HUES64 (cell line): ENCODE data around the gene MAN2B2.
"Not testable (repeated sequence)": the region's sequence is repeated elsewhere in the genome, so short reads cannot be mapped to it uniquely, and the experiment has no call there.

Source experiments
- H3K27ac ChIP-seq: 2 replicates; pipeline ENCODE4 v1.7.0; 2013; ENCODE audit warnings: low read depth, low read length, inconsistent platforms
- H3K27me3 ChIP-seq: 2 replicates; pipeline ENCODE4 v1.6.1; 2013; ENCODE audit warnings: mild to moderate bottlenecking, low read length; ENCODE audit not compliant: insufficient read depth
- H3K36me3 ChIP-seq: 2 replicates; pipeline ENCODE4 v1.6.1; 2013; ENCODE audit warnings: mild to moderate bottlenecking, low read length; ENCODE audit not compliant: insufficient read depth
- H3K4me1 ChIP-seq: 2 replicates; pipeline ENCODE4 v1.6.1; 2013; ENCODE audit warnings: mild to moderate bottlenecking, low read length, moderate library complexity; ENCODE audit not compliant: insufficient read depth
- H3K4me3 ChIP-seq: 2 replicates; pipeline ENCODE4 v1.5.1; 2013; ENCODE audit warnings: mild to moderate bottlenecking, low read length, moderate library complexity
- H3K9ac ChIP-seq: 2 replicates; pipeline ENCODE4 v1.6.1; 2013; ENCODE audit warnings: mild to moderate bottlenecking, low read depth, low read length
- H3K9me3 ChIP-seq: 2 replicates; pipeline ENCODE4 v1.6.1; 2013; ENCODE audit warnings: low read depth, low read length; ENCODE audit not compliant: insufficient read depth
- WGBS: fragments of 150-250, 120-280 bp; methylation state at CpG from one replicate; pipeline ENCODE4 v1.1.7; 2013; ENCODE audit warnings: missing lambda C conversion rate; 5-methylcytosine and 5-hydroxymethylcytosine counted together

MAN2B2 gene

DNA sequence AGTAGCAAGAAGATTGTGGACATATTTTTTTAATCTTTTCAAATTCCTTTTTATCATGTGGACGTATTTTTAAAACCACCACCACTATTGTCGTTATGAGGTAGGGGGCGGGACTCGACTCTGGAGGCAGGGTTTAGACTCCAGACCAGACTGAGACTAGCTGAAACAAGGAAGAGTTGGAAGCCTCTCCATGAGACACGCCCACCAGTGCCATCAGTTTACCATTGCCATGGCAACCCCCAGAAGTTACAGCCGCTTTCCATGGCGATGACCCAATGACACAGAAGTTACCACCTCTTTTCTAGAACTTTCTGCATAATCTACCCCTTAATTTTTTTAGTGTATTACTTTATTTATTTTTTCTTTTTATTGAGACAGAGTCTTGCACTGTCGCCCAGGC lies 74.2 kb downstream of the MAN2B2 start:
- no peak overlapping the region for H3K9ac ChIP-seq

DNA sequence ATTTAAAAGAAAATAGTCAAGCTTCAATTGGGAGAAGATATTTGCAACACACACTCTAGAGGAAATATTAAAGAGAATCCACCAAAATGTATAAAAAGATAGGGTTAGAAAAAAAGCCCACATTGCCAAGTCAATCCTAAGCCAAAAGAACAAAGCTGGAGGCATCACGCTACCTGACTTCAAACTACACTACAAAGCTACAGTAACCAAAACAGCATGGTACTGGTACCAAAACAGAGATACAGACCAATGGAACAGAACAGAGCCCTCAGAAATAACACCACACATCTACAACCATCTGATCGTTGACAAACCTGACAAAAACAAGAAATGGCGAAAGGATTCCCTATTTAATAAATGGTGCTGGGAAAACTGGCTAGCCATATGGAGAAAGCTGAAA lies 79.2 kb downstream of the MAN2B2 start:
- not testable (repeated sequence) for H3K27ac ChIP-seq, H3K9me3 ChIP-seq, H3K4me3 ChIP-seq, H3K36me3 ChIP-seq, H3K9ac ChIP-seq, H3K4me1 ChIP-seq
- peaks cover 16% of the 10 kb centered on the region for H3K27me3 ChIP-seq
- no CpG with 5 or more reads among the region's 3 CpGs for WGBS

More for the DNA sequence above, 74.2 kb downstream of the MAN2B2 start:
- Histone ChIP-seq H3K27me3 (no peaks in the 10 kb centered on the region), H3K27ac (no peak overlapping the region), H3K4me3 (no peak overlapping the region), H3K36me3 (no peaks in the 10 kb centered on the region), H3K4me1 (no peaks in the 10 kb centered on the region), H3K9me3 (no peaks in the 10 kb centered on the region)
- WGBS = 95% methylated on average over 8 of the region's 8 CpGs

DNA sequence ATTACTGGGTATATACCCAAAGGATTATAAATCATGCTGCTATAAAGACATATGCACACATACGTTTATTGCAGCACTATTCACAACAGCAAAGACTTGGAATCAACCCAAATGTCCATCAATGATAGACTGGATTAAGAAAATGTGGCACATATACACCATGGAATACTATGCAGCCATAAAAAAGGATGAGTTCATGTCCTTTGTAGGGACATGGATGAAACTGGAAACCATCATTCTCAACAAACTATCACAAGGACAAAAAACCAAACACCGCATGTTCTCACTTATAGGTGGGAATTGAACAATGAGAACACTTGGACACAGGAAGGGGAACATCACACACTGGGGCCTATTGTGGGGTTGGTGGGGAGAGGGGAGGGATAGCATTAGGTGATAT lies 80.3 kb downstream of the MAN2B2 start:
- H3K4me3 ChIP-seq, H3K36me3 ChIP-seq, H3K9ac ChIP-seq, H3K9me3 ChIP-seq, H3K4me1 ChIP-seq, H3K27ac ChIP-seq: not testable (repeated sequence)
- H3K27me3 ChIP-seq = peaks cover 27% of the 10 kb centered on the region
- 80% methylated on average over 1 of the region's 2 CpGs for WGBS

DNA sequence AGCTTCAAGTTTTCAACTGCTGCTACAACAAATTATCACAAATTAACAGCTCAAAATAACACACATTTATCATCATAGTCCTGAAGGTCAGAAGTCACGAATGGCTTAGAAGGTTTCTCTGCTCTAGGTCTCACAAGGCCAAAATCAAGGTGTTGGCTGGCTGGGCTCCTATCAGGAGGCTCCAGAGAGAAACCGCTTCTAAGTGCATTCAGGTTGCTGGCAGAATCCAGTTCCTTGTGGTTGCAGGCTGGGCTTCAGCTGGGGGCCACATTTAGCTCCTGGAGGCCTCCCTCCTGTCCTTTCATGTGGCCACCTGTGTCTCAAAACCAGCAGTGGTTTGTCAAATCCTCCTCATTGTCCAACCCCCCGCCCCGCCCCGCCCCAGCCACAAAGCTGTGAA lies 80.9 kb downstream of the MAN2B2 start:
- Histone ChIP-seq H3K9ac (no peak overlapping the region), H3K9me3 (no peaks in the 10 kb centered on the region), H3K27ac (no peak overlapping the region), H3K4me1 (0 out of 2 replicates have a peak, but pooled peaks cover 6% of the 10 kb centered on the region), H3K36me3 (no peaks in the 10 kb centered on the region), H3K27me3 (peaks cover 32% of the 10 kb centered on the region), H3K4me3 (no peak overlapping the region)
- 87% methylated on average over 5 of the region's 5 CpGs for WGBS

DNA sequence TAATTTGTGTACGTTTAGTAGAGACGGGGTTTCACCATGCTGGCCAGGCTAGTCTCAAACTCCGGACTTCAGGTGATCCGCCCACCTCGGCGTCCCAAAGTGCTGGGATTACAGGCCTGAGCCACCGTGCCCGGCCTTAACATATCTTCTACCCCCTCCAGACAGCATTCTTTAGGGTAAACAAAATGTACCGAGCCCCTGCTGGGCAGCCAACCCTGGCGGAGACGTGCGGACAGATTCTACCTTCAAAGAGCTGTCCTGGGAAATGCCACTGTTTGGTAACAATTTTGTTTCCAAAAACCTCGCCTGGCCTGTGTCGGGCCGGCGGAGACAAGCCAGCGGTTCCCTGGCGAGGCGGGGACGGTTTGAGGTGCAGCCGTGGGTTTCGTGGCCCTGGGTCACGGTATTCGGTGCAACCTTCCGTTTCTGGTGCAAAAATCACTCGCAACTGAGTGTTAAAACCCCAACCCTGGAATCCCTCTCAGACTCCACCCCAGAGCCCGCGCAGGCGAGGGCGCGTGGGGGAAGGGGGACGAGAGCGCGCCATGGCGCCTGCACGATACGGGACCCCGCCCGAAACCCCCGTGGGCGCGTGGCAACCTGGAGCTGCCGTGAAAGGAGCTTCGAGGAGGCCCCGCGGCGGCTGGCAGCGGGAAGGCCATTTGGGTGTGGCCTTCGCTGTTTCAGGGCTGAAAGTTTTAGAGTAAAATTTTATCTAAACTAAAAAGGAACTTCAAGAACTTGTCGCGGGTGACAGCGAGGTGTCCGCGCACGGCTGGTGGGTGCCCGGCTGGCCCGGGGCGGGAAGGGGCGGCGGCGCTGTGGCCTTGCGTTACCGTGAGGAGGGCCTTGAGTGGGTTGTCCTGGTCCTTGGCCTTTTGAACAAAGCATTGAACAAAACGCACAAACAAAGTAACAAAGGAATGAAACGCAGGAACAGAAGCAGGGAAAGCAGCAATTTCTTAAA lies 82.5 kb downstream of the MAN2B2 start:
- peaks cover 36% of the 10 kb centered on the region for H3K27me3 ChIP-seq
- H3K4me3 ChIP-seq = no peak overlapping the region
- WGBS = 92% methylated on average over 65 of the region's 65 CpGs
- 0 out of 2 replicates have a peak, but pooled peaks cover 6% of the 10 kb centered on the region for H3K4me1 ChIP-seq
- H3K9me3 ChIP-seq = no peaks in the 10 kb centered on the region
- H3K36me3 ChIP-seq = no peaks in the 10 kb centered on the region
- H3K9ac ChIP-seq = no peak overlapping the region
- H3K27ac ChIP-seq = no peak overlapping the region

DNA sequence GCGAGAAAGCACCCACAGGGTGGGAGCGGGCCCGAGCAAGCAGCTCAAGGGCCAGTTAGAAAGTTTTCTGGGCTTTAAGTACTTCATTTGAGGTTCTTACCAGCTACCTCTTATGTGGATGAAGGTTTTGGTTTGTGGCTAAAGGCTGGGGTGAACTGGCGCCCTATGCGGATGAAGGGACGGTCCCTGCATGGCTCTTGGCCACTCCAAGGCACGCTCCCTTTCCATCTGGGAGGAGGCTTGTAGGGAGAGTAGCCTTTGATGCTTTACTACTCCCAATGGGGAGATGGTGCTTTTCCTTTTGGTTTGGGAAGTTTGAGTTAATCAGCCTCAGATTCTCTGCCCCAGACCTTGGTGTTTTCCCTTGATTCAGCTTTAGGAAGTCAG lies 83.2 kb downstream of the MAN2B2 start:
- Histone ChIP-seq H3K36me3 (no peaks in the 10 kb centered on the region), H3K27ac (no peak overlapping the region), H3K9ac (0 out of 2 replicates have a peak overlapping the region, but pooled peaks have one; percentile 47), H3K4me1 (0 out of 2 replicates have a peak, but pooled peaks cover 6% of the 10 kb centered on the region), H3K4me3 (peak overlapping the region; percentile 45), H3K27me3 (peaks cover 43% of the 10 kb centered on the region), H3K9me3 (no peaks in the 10 kb centered on the region)
- 92% methylated on average over 7 of the region's 7 CpGs for WGBS

DNA sequence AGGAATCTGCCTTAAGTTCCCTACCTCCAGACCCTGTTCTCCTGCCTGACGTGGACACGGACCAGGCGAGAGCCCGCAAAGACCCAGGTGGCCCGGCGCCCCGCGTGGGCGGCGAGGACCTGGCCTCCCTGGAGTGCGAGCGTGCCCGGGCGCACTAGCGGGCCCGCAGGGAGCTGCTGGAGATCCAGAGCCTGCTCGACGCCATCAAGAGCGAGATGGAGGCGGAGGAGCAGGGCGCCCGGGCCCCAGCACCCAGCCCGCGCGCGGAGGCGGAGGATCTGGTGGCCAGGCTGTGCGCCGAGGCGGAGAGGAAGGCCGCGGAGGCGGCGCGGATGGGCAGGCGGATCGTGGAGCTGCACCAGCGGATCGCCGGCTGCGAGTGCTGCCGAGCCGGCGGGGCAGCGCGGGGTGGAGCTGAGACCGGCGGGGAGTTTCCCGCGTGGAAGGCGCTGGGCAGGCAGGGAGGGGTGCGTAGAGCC lies 83.6 kb downstream of the MAN2B2 start:
- 24% methylated on average over 51 of the region's 52 CpGs for WGBS
- H3K4me3 ChIP-seq = peak overlapping the region; percentile 45
- H3K9me3 ChIP-seq = no peaks in the 10 kb centered on the region
- H3K36me3 ChIP-seq = no peaks in the 10 kb centered on the region
- 0 out of 2 replicates have a peak overlapping the region, but pooled peaks have one; percentile 47 for H3K9ac ChIP-seq
- H3K4me1 ChIP-seq = 0 out of 2 replicates have a peak, but pooled peaks cover 6% of the 10 kb centered on the region
- H3K27me3 ChIP-seq = peaks cover 47% of the 10 kb centered on the region
- no peak overlapping the region for H3K27ac ChIP-seq

DNA sequence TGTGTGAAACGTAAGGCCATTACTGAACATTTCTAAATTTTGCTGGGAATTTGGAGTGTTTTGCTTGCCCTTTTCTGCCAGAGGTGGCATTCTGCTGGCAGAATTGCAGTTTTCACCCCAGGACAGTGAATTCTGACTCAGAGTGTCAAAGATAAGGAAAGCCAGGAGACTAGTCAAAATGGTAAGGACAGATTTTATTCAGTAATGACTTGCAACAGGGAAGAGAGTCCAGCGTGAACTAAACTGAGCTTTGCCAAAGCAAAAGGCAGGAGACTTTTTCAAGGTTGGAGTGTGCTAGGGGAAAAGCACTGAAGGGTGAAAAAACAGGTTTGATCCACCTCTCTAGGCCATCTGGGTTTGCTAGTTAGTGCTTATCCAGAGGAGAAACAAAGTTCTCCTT lies 84.9 kb downstream of the MAN2B2 start:
- no peak overlapping the region for H3K27ac ChIP-seq
- H3K9ac ChIP-seq = no peak overlapping the region
- 0 out of 2 replicates have a peak, but pooled peaks cover 6% of the 10 kb centered on the region for H3K4me1 ChIP-seq
- 92% methylated on average over 2 of the region's 2 CpGs for WGBS
- H3K4me3 ChIP-seq = no peak overlapping the region
- H3K36me3 ChIP-seq = no peaks in the 10 kb centered on the region
- no peaks in the 10 kb centered on the region for H3K9me3 ChIP-seq
- H3K27me3 ChIP-seq = peaks cover 59% of the 10 kb centered on the region

DNA sequence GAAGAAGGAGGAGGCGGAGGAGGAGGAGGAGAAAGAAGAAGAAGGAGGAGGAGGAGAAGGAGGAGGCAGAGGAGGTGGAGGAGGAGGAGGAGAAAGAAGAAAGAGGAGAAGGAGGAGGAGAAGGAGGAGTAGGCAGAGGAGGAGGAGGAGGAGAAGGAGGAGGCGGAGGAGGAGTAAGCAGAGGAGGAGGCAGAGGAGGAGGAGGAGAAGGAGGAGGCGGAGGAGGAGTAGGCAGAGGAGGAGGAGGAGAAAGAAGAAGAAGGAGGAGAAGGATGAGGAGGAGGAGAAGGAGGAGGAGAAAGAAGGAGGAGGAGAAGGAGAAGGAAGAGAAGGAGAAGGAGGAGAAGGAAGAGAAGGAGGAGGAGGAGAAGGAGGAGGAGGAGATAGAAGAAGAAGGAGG lies 85.4 kb downstream of the MAN2B2 start:
- WGBS = 80% methylated on average over 3 of the region's 3 CpGs
- H3K27me3 ChIP-seq = peaks cover 60% of the 10 kb centered on the region
- no peak overlapping the region for H3K4me3 ChIP-seq
- H3K36me3 ChIP-seq = no peaks in the 10 kb centered on the region
- H3K4me1 ChIP-seq = 0 out of 2 replicates have a peak, but pooled peaks cover 6% of the 10 kb centered on the region
- H3K27ac ChIP-seq = no peak overlapping the region
- no peak overlapping the region for H3K9ac ChIP-seq
- H3K9me3 ChIP-seq = no peaks in the 10 kb centered on the region

DNA sequence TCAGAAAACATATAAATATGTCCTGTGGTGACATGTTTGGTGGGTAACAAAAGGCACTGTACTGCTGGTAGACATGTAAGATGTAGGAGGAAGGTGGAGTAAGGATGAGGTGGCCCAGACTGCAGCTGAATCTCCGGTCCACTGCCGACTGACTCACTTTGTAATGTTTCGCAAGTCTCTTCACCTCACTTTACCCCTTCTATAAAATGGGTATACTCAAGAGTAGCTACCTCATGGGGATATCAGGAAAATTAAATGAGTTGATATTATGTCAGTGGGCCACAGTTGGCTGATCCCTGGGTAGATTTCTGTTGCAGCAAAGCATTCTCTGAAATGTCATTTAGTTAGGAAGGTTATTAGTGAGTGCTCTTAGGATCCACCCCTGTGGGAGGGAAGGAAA lies 87.6 kb downstream of the MAN2B2 start:
- no peak overlapping the region for H3K27ac ChIP-seq
- H3K4me1 ChIP-seq = 0 out of 2 replicates have a peak, but pooled peaks cover 6% of the 10 kb centered on the region
- H3K9me3 ChIP-seq = no peaks in the 10 kb centered on the region
- H3K27me3 ChIP-seq = peaks cover 60% of the 10 kb centered on the region
- no peak overlapping the region for H3K4me3 ChIP-seq
- no peak overlapping the region for H3K9ac ChIP-seq
- no CpG with 5 or more reads among the region's 3 CpGs for WGBS
- H3K36me3 ChIP-seq = no peaks in the 10 kb centered on the region

DNA sequence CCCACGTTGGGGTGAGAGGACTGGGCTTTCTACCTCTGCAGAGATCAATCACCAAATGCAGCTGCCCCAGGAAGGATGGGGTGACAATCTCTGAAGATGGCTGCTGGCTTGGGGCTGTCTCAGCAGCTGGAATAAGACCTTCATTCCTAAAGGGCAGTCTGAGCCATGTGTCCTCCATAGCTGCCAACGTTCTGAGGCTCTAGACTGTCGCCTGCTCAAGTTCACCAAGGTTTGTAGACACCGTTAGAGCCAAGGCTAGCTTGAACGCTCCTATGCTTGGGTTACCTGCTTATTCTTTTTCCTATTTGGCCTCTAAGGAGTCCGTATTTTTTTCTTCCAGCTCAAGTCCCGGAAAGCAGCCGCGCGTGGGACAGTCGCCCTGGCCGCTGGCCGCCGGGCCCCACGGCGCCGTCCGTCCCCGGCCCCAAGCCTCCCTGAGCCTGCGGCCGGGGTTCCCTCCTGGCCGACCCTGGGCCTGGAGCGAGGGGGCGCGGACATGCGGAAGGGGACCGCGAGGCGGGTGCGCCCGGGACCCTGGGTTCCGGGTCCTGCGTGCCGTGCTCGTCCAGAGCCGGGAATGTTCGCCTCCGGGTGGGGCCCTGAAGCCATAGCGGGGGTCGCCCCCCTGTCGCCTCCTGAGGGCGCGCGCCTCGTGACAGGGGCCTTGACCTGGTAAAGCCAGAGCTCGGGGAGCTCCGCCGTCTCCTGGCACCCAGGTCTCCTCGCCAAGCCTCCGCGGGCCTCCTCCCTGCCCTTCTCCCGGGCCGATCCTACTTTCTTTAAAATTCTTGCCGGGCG lies 88.8 kb downstream of the MAN2B2 start:
- H3K4me1 ChIP-seq = no peaks in the 10 kb centered on the region
- no peak overlapping the region for H3K9ac ChIP-seq
- peak overlapping the region; percentile 40 for H3K4me3 ChIP-seq
- 93% methylated on average over 55 of the region's 55 CpGs for WGBS
- no peak overlapping the region for H3K27ac ChIP-seq
- H3K27me3 ChIP-seq = peaks cover 48% of the 10 kb centered on the region
- H3K9me3 ChIP-seq = no peaks in the 10 kb centered on the region
- no peaks in the 10 kb centered on the region for H3K36me3 ChIP-seq
